Measurements from ENCODE around the gene PFKL.

The PFKL gene

DNA sequence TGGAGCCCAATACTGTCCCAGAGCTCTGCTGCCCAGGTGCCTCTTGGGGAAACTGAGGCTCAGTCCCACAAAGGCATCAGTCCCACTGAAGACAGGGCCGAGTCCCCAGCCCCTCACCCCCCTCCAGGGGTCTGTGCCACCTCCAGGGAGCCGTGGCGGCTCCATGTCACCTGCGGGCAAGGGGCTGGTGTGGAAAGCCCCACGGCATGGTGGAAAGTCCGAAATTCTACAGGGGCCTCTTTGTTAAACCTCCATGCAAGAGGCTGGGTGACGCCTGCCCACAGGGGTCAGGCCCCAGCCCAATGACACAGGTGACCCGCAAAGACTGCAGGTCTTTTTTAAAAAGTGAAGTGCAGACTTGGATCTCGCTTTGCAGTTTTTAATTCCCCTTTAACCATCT lies 17.5 kb upstream of the PFKL start:
- TF ChIP-seq, protein P1, sequence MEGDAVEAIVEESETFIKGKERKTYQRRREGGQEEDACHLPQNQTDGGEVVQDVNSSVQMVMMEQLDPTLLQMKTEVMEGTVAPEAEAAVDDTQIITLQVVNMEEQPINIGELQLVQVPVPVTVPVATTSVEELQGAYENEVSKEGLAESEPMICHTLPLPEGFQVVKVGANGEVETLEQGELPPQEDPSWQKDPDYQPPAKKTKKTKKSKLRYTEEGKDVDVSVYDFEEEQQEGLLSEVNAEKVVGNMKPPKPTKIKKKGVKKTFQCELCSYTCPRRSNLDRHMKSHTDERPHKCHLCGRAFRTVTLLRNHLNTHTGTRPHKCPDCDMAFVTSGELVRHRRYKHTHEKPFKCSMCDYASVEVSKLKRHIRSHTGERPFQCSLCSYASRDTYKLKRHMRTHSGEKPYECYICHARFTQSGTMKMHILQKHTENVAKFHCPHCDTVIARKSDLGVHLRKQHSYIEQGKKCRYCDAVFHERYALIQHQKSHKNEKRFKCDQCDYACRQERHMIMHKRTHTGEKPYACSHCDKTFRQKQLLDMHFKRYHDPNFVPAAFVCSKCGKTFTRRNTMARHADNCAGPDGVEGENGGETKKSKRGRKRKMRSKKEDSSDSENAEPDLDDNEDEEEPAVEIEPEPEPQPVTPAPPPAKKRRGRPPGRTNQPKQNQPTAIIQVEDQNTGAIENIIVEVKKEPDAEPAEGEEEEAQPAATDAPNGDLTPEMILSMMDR (IDR thresholded peaks at IDR 0.05): no peak

DNA sequence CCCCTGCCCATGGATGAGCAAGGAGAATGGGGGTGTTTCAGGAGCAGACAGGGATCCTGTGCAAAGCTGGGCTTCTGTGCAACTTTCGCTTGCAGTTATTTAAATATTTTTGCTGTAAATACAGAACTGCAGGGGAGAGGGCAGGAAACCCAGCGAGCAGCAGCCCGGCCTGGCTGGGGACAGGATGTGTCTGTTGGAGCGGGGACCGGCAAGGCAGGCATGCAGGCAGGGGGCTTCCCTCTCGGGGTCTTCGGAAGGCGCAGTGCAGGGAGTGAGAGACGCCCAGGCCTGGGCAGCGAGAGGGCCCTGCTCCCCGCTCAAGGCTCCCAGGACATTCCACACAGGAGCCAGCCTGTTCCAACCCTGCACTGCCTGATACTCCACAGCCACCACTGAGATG lies 15.9 kb upstream of the PFKL start:
- TF ChIP-seq, protein P1 (IDR thresholded peaks at IDR 0.05): no peak

DNA sequence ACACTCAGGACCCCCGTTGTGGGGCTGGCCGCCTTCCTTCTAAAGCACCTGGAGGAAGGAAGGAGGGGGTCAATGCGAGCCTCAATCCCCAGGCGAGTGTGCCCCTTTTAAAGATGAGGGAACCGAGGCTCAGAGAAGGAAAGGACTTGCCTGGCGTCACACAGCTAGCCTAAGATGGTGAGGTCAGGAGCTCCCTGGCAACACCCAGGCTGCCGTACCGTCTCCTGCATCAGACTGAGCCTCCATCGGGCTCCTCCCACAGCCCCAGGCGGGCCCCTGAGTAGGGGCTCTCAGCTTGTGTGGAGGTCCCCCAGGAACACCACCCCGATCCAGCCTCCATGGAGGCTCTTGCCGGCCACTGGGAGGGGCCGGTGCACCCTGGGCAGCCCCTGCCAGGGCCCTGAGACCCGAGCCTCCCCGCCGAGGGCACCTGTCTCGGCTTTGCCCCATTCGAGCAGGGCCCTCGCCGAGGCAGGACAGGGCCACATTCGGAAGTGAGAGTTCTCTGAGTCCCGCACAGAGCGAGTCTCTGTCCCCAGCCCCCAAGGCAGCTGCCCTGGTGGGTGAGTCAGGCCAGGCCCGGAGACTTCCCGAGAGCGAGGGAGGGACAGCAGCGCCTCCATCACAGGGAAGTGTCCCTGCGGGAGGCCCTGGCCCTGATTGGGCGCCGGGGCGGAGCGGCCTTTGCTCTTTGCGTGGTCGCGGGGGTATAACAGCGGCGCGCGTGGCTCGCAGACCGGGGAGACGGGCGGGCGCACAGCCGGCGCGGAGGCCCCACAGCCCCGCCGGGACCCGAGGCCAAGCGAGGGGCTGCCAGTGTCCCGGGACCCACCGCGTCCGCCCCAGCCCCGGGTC lies 14.5 kb upstream of the PFKL start, which contains the start of gene AIRE:
Gene AIRE (plus strand): TSS at position 739 of the 855 bp plus-strand sequence. CDS start 131 bp downstream, outside the sequence.
- TF ChIP-seq, protein P1 (IDR thresholded peaks at IDR 0.05): no peak

DNA sequence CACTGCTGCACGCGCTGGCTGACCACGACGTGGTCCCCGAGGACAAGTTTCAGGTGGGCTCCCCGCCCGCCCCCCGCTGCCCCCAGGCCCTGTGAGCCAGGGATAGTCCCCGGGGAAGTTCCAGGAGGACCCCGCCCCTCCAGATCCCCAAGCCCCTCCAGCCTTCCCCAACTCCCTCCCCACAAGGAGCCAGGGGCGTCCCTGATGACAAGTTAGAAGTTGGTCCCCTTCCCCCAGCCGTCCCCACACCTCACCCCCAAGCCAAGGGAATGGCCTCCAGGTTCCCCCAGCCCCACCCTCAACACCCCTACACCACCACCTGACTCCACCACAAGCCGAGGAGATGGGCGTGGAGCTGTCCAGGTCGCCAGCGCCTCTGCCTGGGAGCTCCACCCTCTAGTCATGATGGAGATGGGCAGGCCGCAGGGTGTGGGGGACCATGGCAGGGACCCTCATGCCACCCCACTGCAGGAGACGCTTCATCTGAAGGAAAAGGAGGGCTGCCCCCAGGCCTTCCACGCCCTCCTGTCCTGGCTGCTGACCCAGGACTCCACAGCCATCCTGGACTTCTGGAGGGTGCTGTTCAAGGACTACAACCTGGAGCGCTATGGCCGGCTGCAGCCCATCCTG lies 13.7 kb upstream of the PFKL start:
- TF ChIP-seq, protein P1 (IDR thresholded peaks at IDR 0.05): no peak

DNA sequence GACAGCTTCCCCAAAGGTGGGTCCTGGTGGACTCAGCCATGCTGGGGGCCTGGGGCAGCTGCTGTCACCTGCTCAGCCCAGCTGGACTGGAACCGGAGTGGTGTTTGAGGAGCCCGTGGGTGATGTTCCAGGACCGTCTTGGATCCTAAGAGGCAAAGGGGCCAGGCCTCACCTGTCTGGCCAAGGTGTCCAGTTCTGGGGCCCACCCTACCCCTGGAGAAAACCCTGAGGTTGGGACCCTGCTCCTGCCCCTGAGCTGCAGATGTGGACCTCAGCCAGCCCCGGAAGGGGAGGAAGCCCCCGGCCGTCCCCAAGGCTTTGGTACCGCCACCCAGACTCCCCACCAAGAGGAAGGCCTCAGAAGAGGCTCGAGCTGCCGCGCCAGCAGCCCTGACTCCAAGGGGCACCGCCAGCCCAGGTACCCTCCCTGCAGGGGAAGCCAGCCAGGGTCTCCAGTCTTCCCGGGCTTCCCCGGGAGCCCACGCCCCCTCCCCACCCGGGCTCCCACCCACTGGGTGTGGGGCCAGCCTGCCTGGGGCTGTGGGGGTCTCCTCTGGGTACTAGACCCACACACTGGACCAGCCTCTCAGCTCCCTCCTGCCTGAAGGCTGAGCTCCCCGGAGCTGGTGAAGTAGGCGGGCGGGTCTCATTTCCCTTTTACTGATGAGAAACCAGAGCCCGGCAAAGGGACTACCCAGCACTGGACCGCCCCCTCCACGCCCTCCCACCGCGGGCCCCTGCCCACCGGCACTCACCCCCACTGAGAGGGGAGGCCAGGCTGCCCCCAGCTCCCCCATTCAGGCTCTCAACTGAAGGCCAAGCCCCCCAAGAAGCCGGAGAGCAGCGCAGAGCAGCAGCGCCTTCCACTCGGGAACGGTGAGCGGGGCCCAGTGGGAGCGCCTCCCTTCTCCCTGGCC lies 12.9 kb upstream of the PFKL start:
- TF ChIP-seq, protein P1 (IDR thresholded peaks at IDR 0.05): no peak

DNA sequence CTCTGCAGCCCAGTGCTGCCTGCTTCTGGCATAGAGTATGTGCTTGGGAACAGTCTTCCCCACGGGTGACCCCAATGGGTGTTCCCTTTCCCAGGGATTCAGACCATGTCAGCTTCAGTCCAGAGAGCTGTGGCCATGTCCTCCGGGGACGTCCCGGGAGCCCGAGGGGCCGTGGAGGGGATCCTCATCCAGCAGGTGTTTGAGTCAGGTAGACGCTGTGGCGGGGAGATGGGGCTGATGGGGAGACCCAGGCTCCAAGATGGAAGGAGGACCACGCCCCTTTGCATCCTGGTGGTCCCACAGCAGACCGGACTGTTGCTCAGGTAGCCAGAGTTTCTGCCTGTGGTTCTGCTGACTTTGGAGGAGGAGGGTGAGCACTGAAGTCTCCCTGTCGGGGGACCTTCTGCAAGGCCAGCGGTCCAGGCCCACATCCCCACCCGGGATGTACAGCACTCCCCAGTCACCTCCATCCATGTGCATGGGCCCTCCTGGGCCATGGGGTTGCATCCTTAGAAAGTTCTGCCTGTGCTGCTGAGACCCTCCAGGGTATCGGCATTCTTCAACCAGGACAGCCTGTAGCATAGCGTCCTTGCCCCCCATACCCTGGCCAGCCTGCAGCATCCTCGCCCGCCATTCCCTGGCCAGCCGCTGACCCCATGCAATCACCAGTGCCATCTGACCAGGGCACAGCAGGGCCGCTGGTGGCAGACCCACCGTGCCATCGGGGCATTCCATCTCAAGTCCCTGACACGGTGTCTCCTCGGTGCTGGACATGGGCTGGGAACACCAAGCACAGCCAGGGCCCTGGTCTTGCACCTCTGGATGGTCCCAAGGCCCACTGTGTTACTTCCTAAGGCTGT lies 11.4 kb upstream of the PFKL start:
- TF ChIP-seq, protein P1 (IDR thresholded peaks at IDR 0.05): no peak

All from LNCAP (cell line).